ENCODE data around the gene GPX4.

GPX4 gene

GRCh38 chr19:1084024-1084868 is 19.5 kb upstream of the GPX4 start:
- no peak for DNase-seq (ENCODE audit: low read depth)

GRCh38 chr19:1085053-1085658 is 18.6 kb upstream of the GPX4 start:
- no peak for DNase-seq (ENCODE audit: low read depth)

- no peak for DNase-seq (ENCODE audit: low read depth)
These were observed 17.9 kb upstream of the GPX4 start for GRCh38 chr19:1085676-1086442.

- DNase-seq (ENCODE audit: low read depth) = no peak
These were observed 17.2 kb upstream of the GPX4 start for GRCh38 chr19:1086613-1087012.

GRCh38 chr19:1087813-1088415 is 15.9 kb upstream of the GPX4 start:
- no peak for DNase-seq (ENCODE audit: low read depth)

- DNase-seq (ENCODE audit: low read depth) = no peak
These were observed 15.3 kb upstream of the GPX4 start for GRCh38 chr19:1088416-1089010.

GRCh38 chr19:1089126-1089771 is 14.5 kb upstream of the GPX4 start:
- DNase-seq (ENCODE audit: low read depth) = no peak

GRCh38 chr19:1089891-1090290 is 13.9 kb upstream of the GPX4 start:
- no peak for DNase-seq (ENCODE audit: low read depth)

- no peak for DNase-seq (ENCODE audit: low read depth)
These were observed 12.9 kb upstream of the GPX4 start for GRCh38 chr19:1090731-1091543.

GRCh38 chr19:1091544-1092175 is 12.1 kb upstream of the GPX4 start:
- no peak for DNase-seq (ENCODE audit: low read depth)

GRCh38 chr19:1093330-1093729 is 10.5 kb upstream of the GPX4 start:
- no peak for DNase-seq (ENCODE audit: low read depth)

GRCh38 chr19:1093811-1094553 is 9.8 kb upstream of the GPX4 start:
- no peak for DNase-seq (ENCODE audit: low read depth)

- no peak for DNase-seq (ENCODE audit: low read depth)
These were observed 9.2 kb upstream of the GPX4 start for GRCh38 chr19:1094655-1094977.

GRCh38 chr19:1094978-1095701 is 8.7 kb upstream of the GPX4 start, which contains the start of gene POLR2E:
Gene POLR2E (minus strand): TSS chr19:1095375. CDS start chr19:1095315, 60 bp downstream.
- DNase-seq (ENCODE audit: low read depth) = peak; percentile 98

- no peak for DNase-seq (ENCODE audit: low read depth)
These were observed 6.0 kb upstream of the GPX4 start for GRCh38 chr19:1097810-1098176.

GRCh38 chr19:1098177-1099051 is 5.4 kb upstream of the GPX4 start:
- no peak for DNase-seq (ENCODE audit: low read depth)

- no peak for DNase-seq (ENCODE audit: low read depth)
These were observed 2.5 kb upstream of the GPX4 start for GRCh38 chr19:1101337-1101698.

Measured in activated T-helper 1 cell treated with Interleukin-2 at 50 U/mL for 16 hours (primary cell).